Trophoblast cell (in vitro differentiated cells and primary cell): ENCODE results near the gene OR11L1. TPM values are rescaled to one million over a fixed set of nuclear protein-coding genes. Genes with fewer than 3 reads are reported as not detected.

Experiments used
- DNase-seq, 2 donors: peaks; one replicate each; pipeline ENCODE4 v3.0.0-alpha.2; 2016
- H2AFZ ChIP-seq: 2 replicates; pipeline ENCODE4 v1.6.1; 2013; ENCODE audit warnings: low read length, moderate library complexity, mild to moderate bottlenecking; ENCODE audit not compliant: insufficient read depth, poor library complexity
- H2AK5ac ChIP-seq: 2 replicates; pipeline ENCODE4 v1.6.1; 2013; ENCODE audit warnings: mild to moderate bottlenecking, low read length
- H2BK120ac ChIP-seq: 2 replicates; pipeline ENCODE4 v1.6.1; 2013; ENCODE audit warnings: low read length, mild to moderate bottlenecking, moderate library complexity; ENCODE audit not compliant: insufficient read depth, poor library complexity
- H2BK12ac ChIP-seq: 2 replicates; pipeline ENCODE4 v1.6.1; 2013; ENCODE audit warnings: mild to moderate bottlenecking, low read length, moderate library complexity
- H2BK5ac ChIP-seq: 2 replicates; pipeline ENCODE4 v1.6.1; 2013; ENCODE audit warnings: low read length, low read depth, moderate library complexity, mild to moderate bottlenecking; ENCODE audit not compliant: poor library complexity
- H3K14ac ChIP-seq: 2 replicates; pipeline ENCODE4 v1.6.1; 2013; ENCODE audit warnings: mild to moderate bottlenecking, low read length
- H3K18ac ChIP-seq: 2 replicates; pipeline ENCODE4 v1.6.1; 2013; ENCODE audit warnings: mild to moderate bottlenecking, low read length
- H3K23ac ChIP-seq: 2 replicates; pipeline ENCODE4 v1.6.1; 2013; ENCODE audit warnings: low read length
- H3K27ac ChIP-seq: 2 replicates; pipeline ENCODE4 v1.5.1; 2013; ENCODE audit warnings: low read depth, mild to moderate bottlenecking, inconsistent platforms, low read length, moderate library complexity
- H3K27me3 ChIP-seq: 2 replicates; pipeline ENCODE4 v1.6.1; 2013; ENCODE audit warnings: inconsistent platforms, mild to moderate bottlenecking, low read length, moderate library complexity; ENCODE audit not compliant: insufficient read depth
- H3K36me3 ChIP-seq, 2 experiments: 1 replicate in 1 of 2; 2 replicates in 1 of 2; pipeline ENCODE4 v1.6.1; 2013; ENCODE audit warnings: low read length in 2 of 2, mild to moderate bottlenecking in 2 of 2, moderate library complexity in 1 of 2; ENCODE audit not compliant: insufficient read depth in 2 of 2, control insufficient read depth in 1 of 2
- H3K4ac ChIP-seq: 2 replicates; pipeline ENCODE4 v1.6.1; 2013; ENCODE audit warnings: low read depth, mild to moderate bottlenecking, low read length, moderate library complexity
- H3K4me1 ChIP-seq, 2 experiments: 1 replicate in 1 of 2; 2 replicates in 1 of 2; pipeline ENCODE4 v1.6.1; 2013; ENCODE audit warnings: low read length in 2 of 2, mild to moderate bottlenecking in 2 of 2, moderate library complexity in 1 of 2; ENCODE audit not compliant: insufficient read depth in 2 of 2, control insufficient read depth in 1 of 2
- H3K4me2 ChIP-seq: 2 replicates; pipeline ENCODE4 v1.6.1; 2013; ENCODE audit warnings: inconsistent platforms, mild to moderate bottlenecking, low read length, moderate library complexity
- H3K4me3 ChIP-seq: 2 replicates; pipeline ENCODE4 v1.5.1; 2013; ENCODE audit warnings: mild to moderate bottlenecking, low read depth, low read length, inconsistent platforms
- H3K79me1 ChIP-seq: one replicate; pipeline ENCODE4 v1.6.1; 2013; ENCODE audit warnings: low read length
- H3K79me2 ChIP-seq: 2 replicates; pipeline ENCODE4 v1.6.1; 2013; ENCODE audit warnings: low read length, mild to moderate bottlenecking; ENCODE audit not compliant: control insufficient read depth, insufficient read depth, poor library complexity
- H3K9ac ChIP-seq: 2 replicates; pipeline ENCODE4 v1.6.1; 2013; ENCODE audit warnings: mild to moderate bottlenecking, low read length
- H3K9me3 ChIP-seq: 2 replicates; pipeline ENCODE4 v1.6.1; 2013; ENCODE audit warnings: low read depth, mild to moderate bottlenecking, control low read depth, inconsistent platforms, low read length; ENCODE audit not compliant: insufficient read depth
- H4K12ac ChIP-seq: 2 replicates; pipeline ENCODE4 v1.6.1; 2013; ENCODE audit warnings: low read depth, mild to moderate bottlenecking, low read length, moderate library complexity
- H4K8ac ChIP-seq: 2 replicates; pipeline ENCODE4 v1.6.1; 2013; ENCODE audit warnings: low read depth, mild to moderate bottlenecking, low read length, moderate library complexity
- H4K91ac ChIP-seq: one replicate; pipeline ENCODE4 v1.6.1; 2013; ENCODE audit warnings: low read depth, mild to moderate bottlenecking, low read length, moderate library complexity
- WGBS: extraction: QIAGEN DNeasy Blood & Tissue Kit; methylation state at CpG from one replicate; pipeline ENCODE4 v1.1.7; 2013; ENCODE audit warnings: missing lambda C conversion rate; ENCODE audit not compliant: insufficient read length, insufficient coverage; ENCODE audit errors: extremely low coverage; 5-methylcytosine and 5-hydroxymethylcytosine counted together
- polyA plus RNA-seq: library from polyadenylated mRNA; stranded (reverse); fragments of 200-250 nt; gene quantifications from 2 replicates; pipeline ENCODE4 v1.2.3, GENCODE V29; 2013

OR11L1 gene
- polyA plus RNA-seq, result not detected in 2 replicates

GRCh38 chr1:247841796-247842195 lies at the start of gene OR11L1:
Gene OR11L1, minus strand, starts transcription at chr1:247841896. Its CDS starts 0 bp downstream, at chr1:247841896.
- no peak within 1 kb of the TSS for H2BK120ac ChIP-seq
- no peak within 1 kb of the TSS for H3K27ac ChIP-seq
- no peaks in the 10 kb centered on the region for H3K27me3 ChIP-seq
- no peak within 1 kb of the TSS for H2AFZ ChIP-seq
- no peak within 1 kb of the TSS for H3K18ac ChIP-seq
- H3K9ac ChIP-seq, result no peak within 1 kb of the TSS
- peaks cover 5% of the 10 kb centered on the region for H3K9me3 ChIP-seq
- no peaks in the 10 kb centered on the region for H3K79me2 ChIP-seq
- H3K4me1 ChIP-seq, result peaks cover 0 to 3% of the 10 kb centered on the region in 2 experiments
- H4K8ac ChIP-seq, result no peak within 1 kb of the TSS
- WGBS, result no CpG with 5 or more reads among the region's 2 CpGs
- H2BK12ac ChIP-seq, result no peak within 1 kb of the TSS
- H3K14ac ChIP-seq, result no peak within 1 kb of the TSS
- H3K4me3 ChIP-seq, result no peak within 1 kb of the TSS
- no peak within 1 kb of the TSS for H4K12ac ChIP-seq
- H3K79me1 ChIP-seq, result no peaks in the 10 kb centered on the region
- H4K91ac ChIP-seq, result no peak within 1 kb of the TSS
- no peak for DNase-seq
- H3K4ac ChIP-seq, result no peak within 1 kb of the TSS
- H2AK5ac ChIP-seq, result no peak within 1 kb of the TSS
- no peak within 1 kb of the TSS for H2BK5ac ChIP-seq
- no peak within 1 kb of the TSS for H3K4me2 ChIP-seq
- H3K23ac ChIP-seq, result no peak within 1 kb of the TSS
- H3K36me3 ChIP-seq, result no peaks in the 10 kb centered on the region

DNA sequence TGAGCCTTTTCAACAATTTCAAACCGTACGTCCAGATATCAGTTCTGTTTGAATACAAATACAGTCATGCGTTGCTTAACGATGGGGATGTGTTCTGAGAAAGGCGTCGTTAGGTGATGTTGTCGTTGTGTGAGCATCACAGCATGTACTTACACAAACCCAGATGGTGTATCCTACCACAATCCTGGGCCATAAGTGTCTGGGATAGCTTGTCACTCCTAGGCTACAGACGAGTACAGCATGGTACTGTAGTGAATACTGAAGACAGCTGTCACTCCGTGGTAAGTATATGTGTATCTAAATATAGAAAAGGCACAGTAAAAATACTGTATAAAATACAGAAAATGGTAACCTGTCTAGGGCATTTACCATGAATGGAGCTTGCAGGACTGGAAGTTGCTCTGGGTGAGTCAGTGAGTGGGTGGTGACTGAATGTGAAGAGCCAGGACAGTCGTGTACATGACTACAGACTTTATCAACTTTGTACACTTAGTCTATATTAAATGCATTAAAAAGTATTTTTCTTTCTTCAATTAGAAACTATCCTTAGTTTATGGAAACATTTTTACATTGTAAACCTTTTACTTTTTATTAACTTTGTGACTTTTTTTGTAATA lies 43.2 kb upstream of the OR11L1 start:
- Histone ChIP-seq H3K18ac (no peak overlapping the region), H3K79me1 (no peaks in the 10 kb centered on the region), H3K79me2 (no peaks in the 10 kb centered on the region), H3K9me3 (peaks cover 2% of the 10 kb centered on the region), H3K4ac (no peak overlapping the region), H3K9ac (no peak overlapping the region), H3K4me2 (no peak overlapping the region), H2AK5ac (no peak overlapping the region), H2BK120ac (no peak overlapping the region), H2BK12ac (no peak overlapping the region), H2AFZ (no peak overlapping the region), H3K23ac (no peak overlapping the region), H2BK5ac (no peak overlapping the region), H3K36me3 (no peaks in the 10 kb centered on the region), H4K91ac (no peak overlapping the region), H3K27ac (no peak overlapping the region), H4K12ac (no peak overlapping the region), H3K27me3 (no peaks in the 10 kb centered on the region), H4K8ac (no peak overlapping the region), H3K14ac (no peak overlapping the region), H3K4me1 (no peaks in the 10 kb centered on the region), H3K4me3 (no peak overlapping the region)
- DNase-seq, result no peak
- no CpG with 5 or more reads among the region's 10 CpGs for WGBS

DNA sequence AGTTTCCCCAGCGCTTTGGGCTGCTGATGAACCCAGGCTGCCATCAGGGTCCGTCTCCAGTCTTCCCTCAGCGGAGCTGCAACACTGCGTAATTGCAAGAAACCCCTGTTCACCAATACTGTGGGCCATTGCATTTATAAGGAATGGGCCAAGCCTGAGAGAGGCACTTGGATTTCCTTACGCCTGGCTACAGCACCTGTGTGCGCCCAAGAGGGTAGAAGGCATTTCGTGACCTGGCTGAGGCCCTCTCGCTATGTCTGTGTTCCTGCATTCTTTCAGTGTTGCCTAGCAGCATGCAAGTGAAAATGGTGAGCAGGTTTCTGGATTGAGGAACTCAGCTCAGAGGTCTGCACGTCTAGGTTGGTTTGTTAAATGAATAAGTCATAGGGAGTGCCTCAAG lies 41.6 kb upstream of the OR11L1 start:
- Histone ChIP-seq H3K18ac (no peak overlapping the region), H3K79me2 (no peaks in the 10 kb centered on the region), H3K27me3 (no peaks in the 10 kb centered on the region), H2AK5ac (no peak overlapping the region), H2BK5ac (no peak overlapping the region), H3K36me3 (peaks cover 0 to 2% of the 10 kb centered on the region in 2 experiments), H2BK120ac (no peak overlapping the region), H2AFZ (no peak overlapping the region), H3K9me3 (peaks cover 4% of the 10 kb centered on the region), H3K9ac (no peak overlapping the region), H3K27ac (no peak overlapping the region), H3K4me2 (no peak overlapping the region), H3K4me3 (no peak overlapping the region), H3K4ac (no peak overlapping the region), H4K91ac (no peak overlapping the region), H3K79me1 (no peaks in the 10 kb centered on the region), H2BK12ac (no peak overlapping the region), H3K14ac (no peak overlapping the region), H3K23ac (no peak overlapping the region), H4K12ac (no peak overlapping the region), H4K8ac (no peak overlapping the region), H3K4me1 (no peaks in the 10 kb centered on the region)
- peak in 1 of 2 donors; percentile 58 for DNase-seq
- WGBS, result no CpG with 5 or more reads among the region's 9 CpGs

- Histone ChIP-seq H2AK5ac (no peak overlapping the region), H2BK12ac (no peak overlapping the region), H3K27me3 (no peaks in the 10 kb centered on the region), H4K12ac (no peak overlapping the region), H2AFZ (no peak overlapping the region), H3K4ac (no peak overlapping the region), H3K4me1 (no peaks in the 10 kb centered on the region), H3K79me1 (no peaks in the 10 kb centered on the region), H4K91ac (no peak overlapping the region), H3K36me3 (peaks cover 15 to 32% of the 10 kb centered on the region in 2 experiments), H2BK5ac (no peak overlapping the region), H3K9ac (no peak overlapping the region), H3K27ac (no peak overlapping the region), H3K79me2 (no peaks in the 10 kb centered on the region), H3K9me3 (peaks cover 2% of the 10 kb centered on the region), H4K8ac (no peak overlapping the region), H3K23ac (no peak overlapping the region), H3K4me2 (no peak overlapping the region), H3K18ac (no peak overlapping the region), H3K14ac (no peak overlapping the region), H2BK120ac (no peak overlapping the region), H3K4me3 (no peak overlapping the region)
- DNase-seq, result no peak
- no CpG with 5 or more reads among the region's 6 CpGs for WGBS
Observed at GRCh38 chr1:247865416-247865815, 23.7 kb upstream of the OR11L1 start.
